ENCODE measurements around the gene AGK.

Gene AGK

GRCh38 chr7:141693082-141693481 is 141.9 kb downstream of the AGK start:
- Histone ChIP-seq H3K27me3 (ENCODE audit: insufficient read depth, low read depth) (no peaks in the 10 kb centered on the region), H3K4me2 (no peak overlapping the region), H3K4me3 (IDR thresholded peaks at IDR 0.05; ENCODE audit: insufficient read depth, low read depth, low read length) (no peak overlapping the region), H3K79me2 (ENCODE audit: insufficient read depth, low read depth) (no peaks in the 10 kb centered on the region; the same call in 1 of the 2 replicates), H3K4me1 (ENCODE audit: low read depth, poor library complexity, severe bottlenecking) (peaks cover 14% of the 10 kb centered on the region), H2AFZ (ENCODE audit: low read depth) (no peak overlapping the region), H3K9ac (no peak overlapping the region), H4K20me1 (ENCODE audit: insufficient read depth) (no peaks in the 10 kb centered on the region), H3K27ac (no peak overlapping the region), H3K36me3 (ENCODE audit: insufficient read depth) (no peaks in the 10 kb centered on the region)
- no peak for TF ChIP-seq CTCF (conservative IDR thresholded peaks at IDR 0.05; ENCODE audit: low read depth, low read length)

DNA sequence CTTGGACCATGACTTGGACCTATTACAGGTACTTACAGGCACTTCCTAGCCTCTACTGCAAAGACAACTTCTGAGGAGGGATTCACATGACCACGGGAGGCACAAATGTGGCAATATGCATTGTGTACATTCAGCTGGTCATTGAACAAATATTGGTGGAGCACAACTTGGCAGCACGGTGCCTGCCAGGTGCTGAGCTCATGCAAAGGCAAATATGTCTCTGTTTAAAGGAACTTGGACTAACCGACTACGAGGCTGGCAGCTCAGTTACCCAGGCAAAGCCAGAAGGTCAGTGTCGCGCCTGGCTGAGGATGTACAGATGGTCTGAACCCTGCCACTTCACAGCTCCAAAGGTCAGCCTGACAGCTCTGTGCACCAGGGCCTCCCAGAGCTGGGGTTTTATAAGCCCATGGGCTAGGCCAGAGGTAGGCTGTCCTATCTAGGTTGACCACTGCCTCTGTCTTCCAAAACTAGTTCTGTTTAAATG is 144.6 kb downstream of the AGK start:
- Histone ChIP-seq H3K27ac (no peak overlapping the region), H3K9ac (no peak overlapping the region), H3K4me3 (IDR thresholded peaks at IDR 0.05; ENCODE audit: insufficient read depth, low read depth, low read length) (no peak overlapping the region), H3K4me2 (no peak overlapping the region), H3K79me2 (ENCODE audit: insufficient read depth, low read depth) (no peaks in the 10 kb centered on the region; the same call in 1 of the 2 replicates), H3K36me3 (ENCODE audit: insufficient read depth) (no peaks in the 10 kb centered on the region), H3K4me1 (ENCODE audit: low read depth, poor library complexity, severe bottlenecking) (peaks cover 22% of the 10 kb centered on the region), H2AFZ (ENCODE audit: low read depth) (no peak overlapping the region), H3K27me3 (ENCODE audit: insufficient read depth, low read depth) (no peaks in the 10 kb centered on the region), H4K20me1 (ENCODE audit: insufficient read depth) (no peaks in the 10 kb centered on the region)
- no peak for TF ChIP-seq CTCF (conservative IDR thresholded peaks at IDR 0.05; ENCODE audit: low read depth, low read length)

GRCh38 chr7:141696348-141696747 is 145.1 kb downstream of the AGK start:
- H3K36me3 ChIP-seq (ENCODE audit: insufficient read depth): no peaks in the 10 kb centered on the region
- no peak for TF ChIP-seq CTCF (conservative IDR thresholded peaks at IDR 0.05; ENCODE audit: low read depth, low read length)
- no peaks in the 10 kb centered on the region for H3K27me3 ChIP-seq (ENCODE audit: insufficient read depth, low read depth)
- H3K27ac ChIP-seq: no peak overlapping the region
- H3K79me2 ChIP-seq (ENCODE audit: insufficient read depth, low read depth): no peaks in the 10 kb centered on the region; the same call in 1 of the 2 replicates
- no peak overlapping the region for H3K4me2 ChIP-seq
- H2AFZ ChIP-seq (ENCODE audit: low read depth): no peak overlapping the region
- H3K4me3 ChIP-seq (IDR thresholded peaks at IDR 0.05; ENCODE audit: insufficient read depth, low read depth, low read length): no peak overlapping the region
- no peak overlapping the region for H3K9ac ChIP-seq
- no peaks in the 10 kb centered on the region for H4K20me1 ChIP-seq (ENCODE audit: insufficient read depth)
- H3K4me1 ChIP-seq (ENCODE audit: low read depth, poor library complexity, severe bottlenecking): peaks cover 22% of the 10 kb centered on the region

DNA sequence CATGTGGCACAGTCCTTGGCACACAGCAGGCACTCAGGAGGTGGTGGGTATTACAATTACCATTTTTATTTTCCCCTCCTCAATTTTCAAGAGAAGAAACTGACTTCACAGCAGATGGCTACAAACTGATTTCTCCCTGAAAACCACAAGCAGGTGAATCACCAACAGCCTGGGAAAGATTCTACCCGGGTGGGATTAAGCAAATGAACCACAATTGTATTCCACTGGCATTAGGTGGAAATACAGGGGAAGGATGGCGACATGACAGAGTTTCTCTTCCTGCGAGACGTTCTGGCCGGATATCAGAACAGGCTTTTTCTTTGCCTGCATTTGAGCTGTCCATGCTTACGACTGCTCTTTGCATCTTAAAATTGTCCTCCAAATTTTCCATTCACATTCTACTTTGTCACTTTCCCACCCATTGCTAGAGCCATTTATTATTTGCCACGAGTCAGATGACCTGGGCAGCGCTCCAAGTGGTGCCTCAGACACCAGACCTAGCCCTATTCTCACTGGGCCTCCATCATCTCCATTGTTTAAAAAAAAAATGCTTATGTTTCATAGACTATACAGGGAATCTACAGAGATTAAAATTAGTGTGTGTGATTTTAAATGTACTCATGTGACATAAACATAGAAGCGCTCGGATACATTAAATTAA is 146.1 kb downstream of the AGK start:
- no peaks in the 10 kb centered on the region for H3K36me3 ChIP-seq (ENCODE audit: insufficient read depth)
- no peak overlapping the region for H3K4me2 ChIP-seq
- H3K27ac ChIP-seq: no peak overlapping the region
- H3K79me2 ChIP-seq (ENCODE audit: insufficient read depth, low read depth): no peaks in the 10 kb centered on the region; the same call in 1 of the 2 replicates
- no peak overlapping the region for H3K9ac ChIP-seq
- H2AFZ ChIP-seq (ENCODE audit: low read depth): no peak overlapping the region
- no peaks in the 10 kb centered on the region for H4K20me1 ChIP-seq (ENCODE audit: insufficient read depth)
- TF ChIP-seq CTCF (conservative IDR thresholded peaks at IDR 0.05; ENCODE audit: low read depth, low read length): no peak
- H3K4me1 ChIP-seq (ENCODE audit: low read depth, poor library complexity, severe bottlenecking): peaks cover 22% of the 10 kb centered on the region
- no peaks in the 10 kb centered on the region for H3K27me3 ChIP-seq (ENCODE audit: insufficient read depth, low read depth)
- no peak overlapping the region for H3K4me3 ChIP-seq (IDR thresholded peaks at IDR 0.05; ENCODE audit: insufficient read depth, low read depth, low read length)
